ENCODE data around the gene ZBTB8A.
"Not testable (repeated sequence)": the region's sequence is repeated elsewhere in the genome, so short reads cannot be mapped to it uniquely, and the experiment has no call there.

The ZBTB8A gene

DNA sequence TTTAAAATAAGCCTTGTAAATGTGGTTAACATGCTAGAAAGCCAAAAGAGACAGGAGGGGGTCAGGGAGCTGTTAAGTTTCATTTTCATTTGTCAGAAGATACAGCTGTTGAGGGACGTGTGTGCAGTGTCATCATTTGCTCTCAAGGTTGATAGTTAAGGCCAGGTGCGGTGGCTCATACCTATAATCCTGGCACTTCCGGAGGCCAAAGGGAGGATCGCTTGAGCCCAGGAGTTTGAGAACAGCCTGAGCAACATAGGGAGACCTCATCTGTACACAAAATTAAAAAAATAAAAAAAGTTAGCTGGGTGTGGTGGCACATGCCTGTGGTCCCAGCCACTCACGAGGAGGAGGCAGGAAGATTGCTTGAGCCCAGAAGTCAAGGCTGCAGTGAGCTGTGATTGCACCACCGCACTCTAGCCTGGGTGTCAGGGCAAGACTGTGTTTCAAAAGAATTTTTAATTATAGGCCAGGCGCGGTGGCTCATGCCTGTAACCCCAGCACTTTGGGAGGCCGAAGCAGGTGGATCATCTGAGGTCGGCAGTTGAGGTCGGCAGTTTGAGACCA lies 88.5 kb downstream of the ZBTB8A start:
- TF ChIP-seq, protein P1, sequence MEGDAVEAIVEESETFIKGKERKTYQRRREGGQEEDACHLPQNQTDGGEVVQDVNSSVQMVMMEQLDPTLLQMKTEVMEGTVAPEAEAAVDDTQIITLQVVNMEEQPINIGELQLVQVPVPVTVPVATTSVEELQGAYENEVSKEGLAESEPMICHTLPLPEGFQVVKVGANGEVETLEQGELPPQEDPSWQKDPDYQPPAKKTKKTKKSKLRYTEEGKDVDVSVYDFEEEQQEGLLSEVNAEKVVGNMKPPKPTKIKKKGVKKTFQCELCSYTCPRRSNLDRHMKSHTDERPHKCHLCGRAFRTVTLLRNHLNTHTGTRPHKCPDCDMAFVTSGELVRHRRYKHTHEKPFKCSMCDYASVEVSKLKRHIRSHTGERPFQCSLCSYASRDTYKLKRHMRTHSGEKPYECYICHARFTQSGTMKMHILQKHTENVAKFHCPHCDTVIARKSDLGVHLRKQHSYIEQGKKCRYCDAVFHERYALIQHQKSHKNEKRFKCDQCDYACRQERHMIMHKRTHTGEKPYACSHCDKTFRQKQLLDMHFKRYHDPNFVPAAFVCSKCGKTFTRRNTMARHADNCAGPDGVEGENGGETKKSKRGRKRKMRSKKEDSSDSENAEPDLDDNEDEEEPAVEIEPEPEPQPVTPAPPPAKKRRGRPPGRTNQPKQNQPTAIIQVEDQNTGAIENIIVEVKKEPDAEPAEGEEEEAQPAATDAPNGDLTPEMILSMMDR (IDR thresholded peaks at IDR 0.05), result no peak
- DNase-seq (ENCODE audit: low spot score), result no peak
- no peak overlapping the region for H3K27ac ChIP-seq
- no peak overlapping the region for H3K4me3 ChIP-seq

DNA sequence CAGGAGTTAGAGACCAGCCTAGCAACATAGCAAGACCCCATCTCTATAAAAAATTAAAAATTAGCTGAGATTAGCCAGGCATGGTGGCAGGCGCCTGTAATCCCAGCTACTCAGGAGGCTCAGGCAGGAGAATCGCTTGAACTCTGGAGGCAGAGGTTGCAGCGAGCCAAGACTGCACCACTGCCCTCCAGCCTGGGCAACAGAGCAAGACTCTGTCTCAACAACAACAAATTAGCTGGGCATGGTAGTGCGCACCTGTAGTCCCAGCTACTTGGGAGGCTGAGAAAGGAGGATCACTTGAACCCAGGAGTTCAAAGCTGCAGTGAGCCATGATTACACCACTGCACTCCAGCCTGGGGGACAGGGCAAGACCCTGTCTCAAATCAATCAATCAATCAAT lies 90.9 kb downstream of the ZBTB8A start:
- not testable (repeated sequence) for H3K4me3 ChIP-seq; H3K27ac ChIP-seq; DNase-seq (ENCODE audit: low spot score)

DNA sequence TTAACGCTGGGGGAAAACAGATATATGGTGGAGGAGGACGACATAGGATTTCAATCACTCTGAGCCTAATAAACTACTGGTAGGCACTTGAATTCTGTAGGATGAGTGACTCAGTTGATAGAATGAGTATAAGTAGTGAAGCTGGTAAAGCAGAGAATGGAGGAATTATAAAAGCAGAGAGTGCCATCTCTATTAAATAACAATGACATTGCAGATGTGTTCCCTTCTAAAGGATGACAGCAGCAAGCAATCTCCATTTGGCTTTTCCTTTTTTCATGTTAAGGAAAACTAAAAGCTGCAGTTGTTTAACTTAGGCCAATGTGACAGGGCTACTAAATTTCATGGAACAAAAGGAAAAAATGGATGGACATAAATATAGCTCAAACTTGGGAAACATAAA lies 93.6 kb downstream of the ZBTB8A start:
- TF ChIP-seq, protein P1 (IDR thresholded peaks at IDR 0.05), result no peak
- Histone ChIP-seq H3K4me3 (no peak overlapping the region), H3K27ac (no peak overlapping the region)
- DNase-seq (ENCODE audit: low spot score), result no peak

DNA sequence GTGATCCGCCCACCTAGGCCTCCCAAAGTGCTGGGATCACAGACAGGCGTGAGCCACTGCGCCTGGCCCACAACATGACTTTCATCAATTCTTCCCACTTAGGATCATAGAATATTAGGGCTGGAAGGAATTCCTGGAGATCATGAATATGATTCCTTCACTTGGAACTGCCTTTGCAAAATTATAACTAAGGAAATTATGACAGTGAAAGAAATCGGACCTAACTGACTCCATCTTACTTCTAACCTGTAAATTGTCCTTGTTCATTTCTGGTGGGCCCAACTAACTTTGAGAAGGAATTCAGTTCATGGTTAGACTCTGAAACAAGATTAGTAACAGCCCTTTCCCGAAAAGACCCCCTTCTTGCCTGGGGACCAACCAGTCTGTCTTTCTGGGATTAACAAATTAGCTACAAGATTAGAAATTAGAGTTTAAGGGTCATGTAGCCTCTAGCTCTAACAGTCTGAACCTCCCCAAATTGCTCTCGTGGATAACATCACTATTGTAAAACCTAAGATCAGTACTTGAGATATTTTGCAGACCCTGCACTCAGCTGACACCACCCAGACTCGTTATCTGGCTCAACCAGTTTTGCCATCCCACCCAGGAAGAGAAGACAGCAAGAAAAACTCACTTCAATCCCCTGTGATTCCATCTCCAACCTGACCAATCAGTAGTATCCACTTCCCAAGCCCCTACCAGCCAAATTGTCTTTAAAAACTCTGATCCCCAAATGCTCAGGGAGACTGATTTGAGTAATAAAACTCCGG lies 96.5 kb downstream of the ZBTB8A start:
- Histone ChIP-seq H3K27ac (no peak overlapping the region), H3K4me3 (no peak overlapping the region)
- TF ChIP-seq, protein P1 (IDR thresholded peaks at IDR 0.05), result no peak
- no peak for DNase-seq (ENCODE audit: low spot score)

DNA sequence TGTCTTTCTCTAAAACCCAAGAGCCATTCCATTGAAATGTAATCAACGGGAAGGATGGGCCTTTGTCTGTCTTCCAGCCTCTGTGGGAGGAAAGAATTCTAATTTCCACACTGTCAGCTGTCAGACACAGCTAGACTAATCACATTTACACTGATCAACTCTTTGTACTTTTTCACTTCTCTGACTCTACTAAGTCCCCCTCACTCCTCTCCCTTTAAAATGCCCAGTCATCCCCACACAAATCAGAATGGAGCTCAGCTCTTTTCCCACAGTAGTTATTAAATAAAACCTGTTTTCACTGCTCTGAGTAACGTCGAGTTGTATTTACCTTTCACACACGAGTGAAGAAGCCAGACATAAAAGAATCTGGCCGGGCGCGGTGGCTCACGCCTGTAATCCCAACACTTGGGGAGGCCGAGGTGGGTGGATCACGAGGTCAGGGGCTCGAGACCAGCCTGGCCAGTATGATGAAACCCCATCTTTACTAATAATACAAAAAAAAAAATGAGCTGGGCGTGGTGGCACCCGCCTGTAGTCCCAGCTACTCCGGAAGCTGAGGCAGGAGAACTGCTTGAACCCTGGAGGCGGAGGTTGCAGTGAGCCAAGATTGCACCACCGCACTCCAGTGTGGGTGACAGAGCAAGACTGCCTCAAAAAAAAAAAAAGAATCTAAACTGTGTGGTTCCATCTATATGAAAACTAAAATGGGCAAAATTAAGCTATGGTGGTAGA lies 97.9 kb downstream of the ZBTB8A start:
- Histone ChIP-seq H3K4me3 (no peak overlapping the region), H3K27ac (no peak overlapping the region)
- TF ChIP-seq, protein P1 (IDR thresholded peaks at IDR 0.05), result no peak
- DNase-seq (ENCODE audit: low spot score), result no peak

DNA sequence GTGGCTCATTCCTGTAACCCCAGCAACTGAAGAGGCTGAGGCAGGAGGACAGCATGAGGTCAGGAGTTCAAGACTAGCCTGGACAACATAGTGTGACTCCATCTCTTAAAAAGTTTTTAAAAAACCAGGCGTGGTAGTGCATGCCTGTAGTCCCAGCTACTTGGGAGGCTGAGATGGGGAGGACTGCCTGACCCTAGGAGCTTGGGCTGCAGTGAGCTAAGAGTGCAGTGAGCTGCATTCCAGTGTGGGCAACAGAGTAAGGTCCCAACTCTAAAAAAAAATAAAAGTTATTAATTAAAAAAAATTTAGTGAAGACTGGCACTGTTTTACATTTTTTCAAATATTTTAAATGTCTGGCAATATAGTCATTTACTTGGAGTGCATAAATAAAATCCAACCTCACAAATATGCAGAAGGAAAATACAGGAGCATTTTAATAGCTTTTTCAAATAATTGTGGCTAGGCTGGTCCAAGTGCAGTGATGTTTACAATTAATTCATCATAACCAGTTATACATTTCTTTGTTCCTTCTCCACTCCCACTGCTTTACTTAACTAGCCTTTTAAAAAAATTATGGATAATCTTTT lies 100.4 kb downstream of the ZBTB8A start:
- H3K27ac ChIP-seq, result no peak overlapping the region
- DNase-seq (ENCODE audit: low spot score), result no peak
- TF ChIP-seq, protein P1 (IDR thresholded peaks at IDR 0.05), result no peak

DNA sequence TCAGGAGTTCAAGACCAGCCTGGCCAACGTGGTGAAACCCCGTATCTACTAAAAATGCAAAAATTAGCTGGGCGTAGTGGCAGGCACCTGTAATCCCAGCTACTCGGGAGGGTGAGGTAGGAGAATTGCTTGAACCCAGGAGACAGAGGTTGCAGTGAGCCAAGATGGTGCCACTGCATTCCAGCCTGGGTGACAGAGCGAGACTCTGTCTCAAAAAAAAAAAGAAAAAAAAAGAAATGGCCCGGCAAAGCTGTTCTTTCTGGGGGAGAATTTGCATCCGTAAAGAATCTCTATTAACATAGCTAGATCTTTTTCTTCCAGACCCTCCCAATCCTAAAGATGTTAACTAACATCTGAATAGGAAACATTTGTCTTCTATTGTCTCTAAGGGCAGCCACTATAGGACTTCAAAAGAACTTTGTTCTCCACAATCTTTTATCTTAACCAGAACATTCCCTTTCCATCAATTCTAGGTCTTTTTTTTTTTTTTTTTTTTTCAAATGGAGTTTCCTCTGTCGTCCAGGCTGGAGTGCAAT lies 103.1 kb downstream of the ZBTB8A start:
- not testable (repeated sequence) for DNase-seq (ENCODE audit: low spot score)

More for the DNA sequence above, 100.4 kb downstream of the ZBTB8A start:
- no peak overlapping the region for H3K4me3 ChIP-seq

More for the DNA sequence above, 103.1 kb downstream of the ZBTB8A start:
- H3K4me3 ChIP-seq, H3K27ac ChIP-seq: not testable (repeated sequence)

Data from coronary artery (tissue), 2 donors.